Fibroblast of lung (primary cell): ENCODE results near the gene PTGFRN.

Experiments used
- EZH2 ChIP-seq: IDR thresholded peaks from 2 replicates; pipeline ENCODE4 v1.5.1; 2012; ENCODE audit warnings: low read length, control low read depth, mild to moderate bottlenecking; ENCODE audit errors: missing control alignments
- TF ChIP-seq, protein P1 (sequence below), 2 donors: IDR thresholded peaks in 1 of 2; conservative IDR thresholded peaks in 1 of 2; 1 replicate in 1 of 2; 2 replicates in 1 of 2; pipeline ENCODE4 v1.5.1; 2011 to 2012; ENCODE audit warnings: low read length in 2 of 2, control low read depth in 1 of 2, inconsistent platforms in 1 of 2, low read depth in 1 of 2, mild to moderate bottlenecking in 1 of 2

- TF ChIP-seq, protein P1, sequence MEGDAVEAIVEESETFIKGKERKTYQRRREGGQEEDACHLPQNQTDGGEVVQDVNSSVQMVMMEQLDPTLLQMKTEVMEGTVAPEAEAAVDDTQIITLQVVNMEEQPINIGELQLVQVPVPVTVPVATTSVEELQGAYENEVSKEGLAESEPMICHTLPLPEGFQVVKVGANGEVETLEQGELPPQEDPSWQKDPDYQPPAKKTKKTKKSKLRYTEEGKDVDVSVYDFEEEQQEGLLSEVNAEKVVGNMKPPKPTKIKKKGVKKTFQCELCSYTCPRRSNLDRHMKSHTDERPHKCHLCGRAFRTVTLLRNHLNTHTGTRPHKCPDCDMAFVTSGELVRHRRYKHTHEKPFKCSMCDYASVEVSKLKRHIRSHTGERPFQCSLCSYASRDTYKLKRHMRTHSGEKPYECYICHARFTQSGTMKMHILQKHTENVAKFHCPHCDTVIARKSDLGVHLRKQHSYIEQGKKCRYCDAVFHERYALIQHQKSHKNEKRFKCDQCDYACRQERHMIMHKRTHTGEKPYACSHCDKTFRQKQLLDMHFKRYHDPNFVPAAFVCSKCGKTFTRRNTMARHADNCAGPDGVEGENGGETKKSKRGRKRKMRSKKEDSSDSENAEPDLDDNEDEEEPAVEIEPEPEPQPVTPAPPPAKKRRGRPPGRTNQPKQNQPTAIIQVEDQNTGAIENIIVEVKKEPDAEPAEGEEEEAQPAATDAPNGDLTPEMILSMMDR (conservative IDR thresholded peaks at IDR 0.05 in 1 of 2, IDR thresholded peaks at IDR 0.05 in 1 of 2; ENCODE audit: low read depth in 1 of 2, low read length in 2 of 2), result no peak
- TF ChIP-seq EZH2, result no peak
These were observed 62.9 kb downstream of the PTGFRN start for GRCh38 chr1:116972674-116973030.
